ENCODE data around the gene VGLL3. TPM values are rescaled to one million over a fixed set of nuclear protein-coding genes. Genes with fewer than 3 reads are reported as not detected.

The VGLL3 gene
- total RNA-seq, 1 experiment from 2014 or later, result 0.10 TPM

- Histone ChIP-seq H3K4me3 (replicated peaks in 1 of 2; ENCODE audit: low read depth in 1 of 2, low read length in 2 of 2) (no peak overlapping the region), H3K79me2 (ENCODE audit: insufficient read depth, low read length) (no peaks in the 10 kb centered on the region), H4K20me1 (ENCODE audit: insufficient read depth) (no peaks in the 10 kb centered on the region), H3K36me3 (ENCODE audit: control insufficient read depth in 1 of 2, insufficient read depth in 2 of 2, low read length in 2 of 2) (no peaks in the 10 kb centered on the region), H3K9me2 (ENCODE audit: insufficient read depth) (no peaks in the 10 kb centered on the region), H3K27me3 (ENCODE audit: insufficient read depth, low read length) (no peaks in the 10 kb centered on the region), H3K9me3 (ENCODE audit: control insufficient read depth in 1 of 2, insufficient read depth in 1 of 2, low read depth in 1 of 2, low read length in 2 of 2) (no peaks in the 10 kb centered on the region), H3K4me1 (ENCODE audit: control insufficient read depth in 1 of 2, insufficient read depth in 2 of 2, low read length in 2 of 2) (peaks cover 0 to 3% of the 10 kb centered on the region in 2 experiments; a peak in 1 of 4 replicates), H3K9ac (ENCODE audit: low read length) (no peak overlapping the region), H3K4me2 (ENCODE audit: low read length) (no peak overlapping the region), H2AFZ (ENCODE audit: low read depth, low read length, poor library complexity, severe bottlenecking) (no peak overlapping the region), H3K27ac (ENCODE audit: low read depth, low read length) (no peak overlapping the region)
- ChIA-PET RAD21 (ENCODE audit: low non-redundant PET in 1 of 2, low total read pairs in 2 of 2, uncharacterized antibody in 2 of 2, unreplicated experiment in 2 of 2) (no interaction called here), POLR2A (no interaction called here), CTCF (no interaction called here)
- intact Hi-C loops (cut with micrococcal nuclease), result no loop called here
- no peak for DNase-seq (ENCODE audit: low read depth, low spot score)
- BruUV-seq (replicated peaks), result no TSS peak
- ATAC-seq, result no peak
- TF ChIP-seq SIN3A (IDR thresholded peaks at IDR 0.05; ENCODE audit: low read depth), result no peak
- no peak for TF ChIP-seq YY1 (IDR thresholded peaks at IDR 0.05; ENCODE audit: extremely low read depth, insufficient replicate concordance, low read depth, low read length)
- TF ChIP-seq POLR2AphosphoS5 (IDR thresholded peaks at IDR 0.05; ENCODE audit: low read depth, low read length), result no peak
- TF ChIP-seq ELF1 (IDR thresholded peaks at IDR 0.05; ENCODE audit: borderline replicate concordance, low read depth), result no peak
- TF ChIP-seq CBX3 (IDR thresholded peaks at IDR 0.05; ENCODE audit: low read depth), result no peak
- TF ChIP-seq JUND (IDR thresholded peaks at IDR 0.05), result no peak
- no peak for TF ChIP-seq ZFX (IDR thresholded peaks at IDR 0.05)
- TF ChIP-seq TCF7L2 (IDR thresholded peaks at IDR 0.05; ENCODE audit: borderline replicate concordance, extremely low read depth, insufficient read depth, insufficient read length), result no peak
- no peak for TF ChIP-seq ZNF274 (IDR thresholded peaks at IDR 0.05; ENCODE audit: low read depth, low read length)
- TF ChIP-seq CEBPB (IDR thresholded peaks at IDR 0.05; ENCODE audit: low read depth), result no peak
- TF ChIP-seq CTCF (IDR thresholded peaks at IDR 0.05 in 2 of 3, conservative IDR thresholded peaks at IDR 0.05 in 1 of 3; ENCODE audit: borderline replicate concordance in 1 of 3, insufficient read depth in 1 of 3, low read depth in 2 of 3, low read length in 2 of 3), result no peak
- TF ChIP-seq EGR1 (IDR thresholded peaks at IDR 0.05; ENCODE audit: low read depth), result no peak
- no peak for TF ChIP-seq REST (IDR thresholded peaks at IDR 0.05; ENCODE audit: low read depth)
- TF ChIP-seq ATF3 (IDR thresholded peaks at IDR 0.05), result no peak
- no peak for TF ChIP-seq FOSL1 (IDR thresholded peaks at IDR 0.05; ENCODE audit: low read depth)
- no peak for TF ChIP-seq POLR2A (IDR thresholded peaks at IDR 0.05; ENCODE audit: borderline replicate concordance, extremely low read depth, insufficient read depth, insufficient read length)
- no peak for TF ChIP-seq ZBTB33 (IDR thresholded peaks at IDR 0.05; ENCODE audit: extremely low read depth, insufficient replicate concordance, low read length)
- no peak for TF ChIP-seq SP1 (IDR thresholded peaks at IDR 0.05; ENCODE audit: low read depth)
- TF ChIP-seq EZH2phosphoT487 (IDR thresholded peaks at IDR 0.05; ENCODE audit: borderline replicate concordance), result no peak
Observed at GRCh38 chr3:86921971-86922680, 68.8 kb downstream of the VGLL3 start.
